ENCODE measurements around the gene DUSP11. TPM values are rescaled to one million over a fixed set of nuclear protein-coding genes. Genes with fewer than 3 reads are reported as not detected.
A peak's percentile ranks its signal among the peaks of the same experiment; 100 is the strongest.

DUSP11 gene
- total and polyA plus RNA-seq, 9 of the 15 experiments (the other 6 are each of a cell fraction or from before 2014, with no cell fraction given) = 20.7 to 79.8 (median 29.3) TPM

GRCh38 chr2:73827018-73827417, 47.1 kb upstream of the DUSP11 start:
- peak; percentile 57 for ATAC-seq
- CTCF ChIA-PET (ENCODE audit: low intra/inter-chr PET ratio) = no interaction called here
- BruUV-seq (replicated peaks) = no TSS peak
- WGBS (ENCODE audit: insufficient coverage, low coverage, missing lambda C conversion rate) = 7% methylated on average over 2 of the region's 2 CpGs
- Histone ChIP-seq H4K20me1 (replicated peaks; ENCODE audit: control insufficient read depth, insufficient read depth, low read length) (no peaks in the 10 kb centered on the region), H3K36me3 (ENCODE audit: control insufficient read depth, insufficient read depth, low read length) (peaks cover 13% of the 10 kb centered on the region; the same call in 2 of the 3 replicates), H3K27ac (ENCODE audit: extremely low read depth, low read depth, low read length) (no peak overlapping the region), H3K9me1 (ENCODE audit: control insufficient read depth, insufficient read depth, low read length) (no peaks in the 10 kb centered on the region), H3K4me1 (replicated peaks in 1 of 2; ENCODE audit: control insufficient read depth in 2 of 2, insufficient read depth in 2 of 2, low read length in 2 of 2) (peaks cover 7 to 8% of the 10 kb centered on the region in 2 experiments; a peak in 4 of 5 replicates), H3K79me2 (ENCODE audit: control insufficient read depth, insufficient read depth, low read length) (peaks cover 22% of the 10 kb centered on the region), H3K27me3 (ENCODE audit: control insufficient read depth in 2 of 2, insufficient read depth in 2 of 2, low read length in 2 of 2) (no peaks in the 10 kb centered on the region), H3K4me2 (ENCODE audit: insufficient read depth, low read length) (no peak overlapping the region), H3K9ac (ENCODE audit: insufficient read depth in 1 of 2, low read depth in 2 of 2, low read length in 2 of 2) (no peak overlapping the region), H3K4me3 (no peak overlapping the region), H2AFZ (ENCODE audit: low read depth, low read length) (no peak overlapping the region), H3K9me3 (replicated peaks; ENCODE audit: control insufficient read depth, insufficient read depth, low read depth, low read length) (no peaks in the 10 kb centered on the region)
- in situ Hi-C loops (cut with MboI) (no loop called here), intact Hi-C loops (cut with micrococcal nuclease) (loop anchor here (10.0 kb wide), 7 partner anchors 152 to 568 kb away; partner anchors contain the start of genes BOLA3 and TET3)
- peak in 2 of 4 experiments; percentile 30 to 45 for DNase-seq (ENCODE audit: extremely low read depth in 1 of 4, low spot score in 3 of 4)
- POLR2A ChIA-PET = interaction anchor here (0.7 kb wide), 1 partner anchor 613 kb away, joined by 3 read pairs; no protein-coding TSS in a partner anchor
- no peak for FAIRE-seq
- TF ChIP-seq FOXJ3 (CRISPR knock-in tag; IDR thresholded peaks at IDR 0.05) = no peak
- TF ChIP-seq UBTF (IDR thresholded peaks at IDR 0.05; ENCODE audit: borderline replicate concordance in 1 of 2, low read depth in 2 of 2, low read length in 2 of 2) = no peak
- peak; percentile 39 to 60 (median 52); a peak in 4 of 6 replicates for TF ChIP-seq CTCF (IDR thresholded peaks at IDR 0.05 in 2 of 3, conservative IDR thresholded peaks at IDR 0.05 in 1 of 3; ENCODE audit: insufficient read depth in 2 of 3, low read depth in 1 of 3, low read length in 3 of 3)
- no peak for TF ChIP-seq HNRNPK (IDR thresholded peaks at IDR 0.05; ENCODE audit: low read depth, low read length, poor library complexity, severe bottlenecking)
- peak in 1 of 2 experiments; percentile 55; a peak in 3 of 4 replicates for TF ChIP-seq RAD21 (CRISPR knock-in tag; conservative IDR thresholded peaks at IDR 0.05 in 1 of 2, IDR thresholded peaks at IDR 0.05 in 1 of 2)
- no peak for TF ChIP-seq PRMT5 (CRISPR knock-in tag; IDR thresholded peaks at IDR 0.05)
- no peak for TF ChIP-seq KDM5B (IDR thresholded peaks at IDR 0.05; ENCODE audit: insufficient replicate concordance, low read depth, low read length)
- TF ChIP-seq SMC3 (conservative IDR thresholded peaks at IDR 0.05; ENCODE audit: insufficient read depth, low read depth, low read length) = 0 out of 2 replicates have a peak, but pooled peaks have one; percentile 6
- no peak for TF ChIP-seq ESRRA (IDR thresholded peaks at IDR 0.05; ENCODE audit: borderline replicate concordance, low read depth)
- no peak for TF ChIP-seq TFAP4 (CRISPR knock-in tag; IDR thresholded peaks at IDR 0.05; ENCODE audit: borderline replicate concordance)
- TF ChIP-seq ZNF146 (CRISPR knock-in tag; IDR thresholded peaks at IDR 0.05; ENCODE audit: unreplicated experiment) = no peak
